AG09309 (cell line): ENCODE results near the gene ENTHD1.

Experiments
- DNase-seq: peaks from one replicate; pipeline ENCODE4 v3.0.0-alpha.2; 2010; ENCODE audit warnings: low read depth
- H3K4me3 ChIP-seq: 2 replicates; pipeline ENCODE4 v1.5.1; 2011; ENCODE audit warnings: mild to moderate bottlenecking, low read depth, low read length, moderate library complexity; ENCODE audit not compliant: control insufficient read depth
- TF ChIP-seq, protein P1 (sequence below): IDR thresholded peaks from 2 replicates; pipeline ENCODE4 v1.5.1; 2011; ENCODE audit warnings: mild to moderate bottlenecking, low read depth, low read length, inconsistent platforms; ENCODE audit not compliant: insufficient read depth, control insufficient read depth; ENCODE audit errors: missing control alignments

The ENTHD1 gene

GRCh38 chr22:39721206-39722031 is 172.1 kb downstream of the ENTHD1 start:
- TF ChIP-seq, protein P1, sequence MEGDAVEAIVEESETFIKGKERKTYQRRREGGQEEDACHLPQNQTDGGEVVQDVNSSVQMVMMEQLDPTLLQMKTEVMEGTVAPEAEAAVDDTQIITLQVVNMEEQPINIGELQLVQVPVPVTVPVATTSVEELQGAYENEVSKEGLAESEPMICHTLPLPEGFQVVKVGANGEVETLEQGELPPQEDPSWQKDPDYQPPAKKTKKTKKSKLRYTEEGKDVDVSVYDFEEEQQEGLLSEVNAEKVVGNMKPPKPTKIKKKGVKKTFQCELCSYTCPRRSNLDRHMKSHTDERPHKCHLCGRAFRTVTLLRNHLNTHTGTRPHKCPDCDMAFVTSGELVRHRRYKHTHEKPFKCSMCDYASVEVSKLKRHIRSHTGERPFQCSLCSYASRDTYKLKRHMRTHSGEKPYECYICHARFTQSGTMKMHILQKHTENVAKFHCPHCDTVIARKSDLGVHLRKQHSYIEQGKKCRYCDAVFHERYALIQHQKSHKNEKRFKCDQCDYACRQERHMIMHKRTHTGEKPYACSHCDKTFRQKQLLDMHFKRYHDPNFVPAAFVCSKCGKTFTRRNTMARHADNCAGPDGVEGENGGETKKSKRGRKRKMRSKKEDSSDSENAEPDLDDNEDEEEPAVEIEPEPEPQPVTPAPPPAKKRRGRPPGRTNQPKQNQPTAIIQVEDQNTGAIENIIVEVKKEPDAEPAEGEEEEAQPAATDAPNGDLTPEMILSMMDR, result no peak
- no peak overlapping the region for H3K4me3 ChIP-seq
- DNase-seq, result no peak

- no peak overlapping the region for H3K4me3 ChIP-seq
- DNase-seq, result no peak
- TF ChIP-seq, protein P1, result no peak
Observed at GRCh38 chr22:39719559-39720450, 173.8 kb downstream of the ENTHD1 start.

- H3K4me3 ChIP-seq, result no peak overlapping the region
- no peak for DNase-seq
- TF ChIP-seq, protein P1, result no peak
Observed at GRCh38 chr22:39718921-39719475, 174.6 kb downstream of the ENTHD1 start.

DNA sequence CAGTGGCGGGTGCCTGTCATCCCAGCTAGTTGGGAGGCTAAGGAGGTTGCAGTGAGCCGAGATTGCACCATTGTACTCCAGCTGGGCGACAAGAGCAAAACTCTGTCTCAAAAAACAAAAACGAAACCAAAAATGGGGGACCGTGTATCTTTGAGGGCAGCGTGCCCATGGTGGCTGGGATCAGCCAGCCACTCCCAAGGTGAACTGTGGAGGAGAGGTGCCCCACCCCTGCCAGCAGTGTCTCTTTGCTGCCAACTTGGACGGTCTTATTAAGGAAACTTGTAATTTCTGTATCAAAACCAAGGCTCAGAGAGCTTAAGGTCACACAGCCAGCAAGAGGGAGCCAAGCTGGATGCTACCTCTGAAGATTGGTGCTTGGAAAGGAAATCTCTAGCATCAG is 175.4 kb downstream of the ENTHD1 start:
- TF ChIP-seq, protein P1, result no peak
- no peak overlapping the region for H3K4me3 ChIP-seq
- DNase-seq, result no peak

- no peak overlapping the region for H3K4me3 ChIP-seq
- DNase-seq, result no peak
- TF ChIP-seq, protein P1, result no peak
Observed at GRCh38 chr22:39717099-39717498, 176.5 kb downstream of the ENTHD1 start.

DNA sequence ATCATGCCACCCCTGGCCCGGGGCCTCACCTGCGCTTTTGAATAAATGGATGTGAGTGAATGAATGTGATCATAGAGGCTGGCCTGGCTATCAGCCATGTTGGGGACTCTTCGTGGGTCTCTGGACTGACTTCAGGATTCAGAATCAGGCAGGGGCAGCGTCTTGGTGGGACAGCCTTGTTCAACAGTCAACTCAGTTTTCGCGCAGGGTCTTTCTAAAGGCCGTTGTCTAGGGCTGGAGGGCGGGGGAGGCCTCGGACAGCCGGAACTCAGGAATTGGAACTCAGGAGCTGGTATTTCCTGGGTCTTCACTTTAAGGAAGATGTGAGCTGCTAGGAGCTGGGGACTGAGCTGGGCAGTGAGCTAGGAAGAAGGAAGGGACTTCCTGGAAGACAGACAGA is 177.0 kb downstream of the ENTHD1 start:
- no peak for DNase-seq
- TF ChIP-seq, protein P1, result no peak
- no peak overlapping the region for H3K4me3 ChIP-seq
